Hepatocyte (in vitro differentiated cells): ENCODE results near the gene PITPNC1. TPM values are rescaled to one million over a fixed set of nuclear protein-coding genes. Genes with fewer than 3 reads are reported as not detected.

Experiments
- DNase-seq: peaks from one replicate; pipeline ENCODE4 v3.0.0-alpha.2; 2016; ENCODE audit warnings: low spot score
- H2AFZ ChIP-seq: fragments of 200-600 bp; sonication (generic); 2 replicates; pipeline ENCODE4 v1.6.0; 2016; ENCODE audit warnings: antibody characterized with exemption, mild to moderate bottlenecking
- H3K27ac ChIP-seq: fragments of 200-600 bp; sonication (generic); 2 replicates; pipeline ENCODE4 v1.5.1; 2016; ENCODE audit warnings: mild to moderate bottlenecking
- H3K27me3 ChIP-seq: fragments of 200-600 bp; sonication (generic); 2 replicates; pipeline ENCODE4 v1.6.1; 2016
- H3K36me3 ChIP-seq: fragments of 200-600 bp; sonication (generic); replicated peaks from 2 replicates; pipeline ENCODE4 v1.5.1; 2016; ENCODE audit warnings: low read depth; ENCODE audit not compliant: insufficient read depth
- H3K4me1 ChIP-seq: fragments of 200-600 bp; sonication (generic); 2 replicates; pipeline ENCODE4 v1.5.1; 2016; ENCODE audit warnings: mild to moderate bottlenecking, moderate library complexity; ENCODE audit not compliant: insufficient read depth
- H3K4me2 ChIP-seq: fragments of 200-600 bp; sonication (generic); 2 replicates; pipeline ENCODE4 v1.6.0; 2016
- H3K4me3 ChIP-seq: fragments of 200-600 bp; sonication (generic); 2 replicates; pipeline ENCODE4 v1.5.1; 2016; ENCODE audit warnings: mild to moderate bottlenecking
- H3K79me2 ChIP-seq: fragments of 200-600 bp; sonication (generic); 2 replicates; pipeline ENCODE4 v1.6.0; 2017; ENCODE audit warnings: mild to moderate bottlenecking
- H3K9me2 ChIP-seq: fragments of 200-600 bp; sonication (generic); replicated peaks from 2 replicates; pipeline ENCODE4 v1.6.0; 2017; ENCODE audit warnings: mild to moderate bottlenecking; ENCODE audit not compliant: insufficient read depth
- H3K9me3 ChIP-seq: fragments of 200-600 bp; sonication (generic); 2 replicates; pipeline ENCODE4 v1.5.1; 2016; ENCODE audit warnings: low read depth, mild to moderate bottlenecking
- H4K20me1 ChIP-seq: fragments of 200-600 bp; sonication (generic); 2 replicates; pipeline ENCODE4 v1.6.0; 2016; ENCODE audit warnings: mild to moderate bottlenecking; ENCODE audit not compliant: insufficient read depth, poor library complexity, severe bottlenecking
- CTCF ChIP-seq: fragments of 200-600 bp; sonication (generic); IDR thresholded peaks from 2 replicates; pipeline ENCODE4 v1.5.1; 2016; ENCODE audit warnings: antibody characterized with exemption, mild to moderate bottlenecking; ENCODE audit not compliant: poor library complexity
- EZH2 ChIP-seq: fragments of 200-600 bp; sonication (generic); IDR thresholded peaks from 2 replicates; pipeline ENCODE4 v1.6.1; 2016; ENCODE audit warnings: antibody characterized with exemption, mild to moderate bottlenecking, borderline replicate concordance
- EZH2phosphoT487 ChIP-seq: fragments of 200-600 bp; sonication (generic); IDR thresholded peaks from one replicate; pipeline ENCODE4 v1.6.1; 2018; ENCODE audit warnings: antibody characterized with exemption, mild to moderate bottlenecking, low read depth, moderate library complexity; ENCODE audit not compliant: unreplicated experiment, severe bottlenecking
- WGBS: methylation state at CpG from one replicate; pipeline ENCODE4 v1.1.6; 2016; ENCODE audit warnings: low lambda C conversion rate; ENCODE audit errors: missing lambda C conversion rate; 5-methylcytosine and 5-hydroxymethylcytosine counted together
- polyA plus RNA-seq: library from polyadenylated mRNA; unstranded; fragments of >200 nt; fragmentation: Nextera tagmentation; extraction: Ambion mirVana; gene quantifications from 2 replicates; pipeline ENCODE4 v1.2.1, GENCODE V29; 2016
- total RNA-seq: library from RNA; depleted of rRNA; stranded (reverse); fragments of >200 nt; gene quantifications from 2 replicates; pipeline ENCODE4 v1.2.3, GENCODE V29; 2014

Gene PITPNC1
- total and polyA plus RNA-seq, 2 experiments from 2014 or later, result 4.6 to 8.1 TPM

- no peak for DNase-seq
- no peak for TF ChIP-seq CTCF
- no peak for TF ChIP-seq EZH2
- no peak for TF ChIP-seq EZH2phosphoT487
- H2AFZ ChIP-seq, result no peak overlapping the region
- H3K27ac ChIP-seq, result no peak overlapping the region
- H3K36me3 ChIP-seq, result no peaks in the 10 kb centered on the region
- no peaks in the 10 kb centered on the region for H3K27me3 ChIP-seq
- 88% methylated on average over 8 of the region's 8 CpGs for whole genome bisulfite sequencing
- no peaks in the 10 kb centered on the region for H3K9me3 ChIP-seq
- H3K4me2 ChIP-seq, result no peak overlapping the region
- no peaks in the 10 kb centered on the region for H3K9me2 ChIP-seq
- no peaks in the 10 kb centered on the region for H3K79me2 ChIP-seq
- no peaks in the 10 kb centered on the region for H4K20me1 ChIP-seq
- no peaks in the 10 kb centered on the region for H3K4me1 ChIP-seq
- H3K4me3 ChIP-seq, result no peak overlapping the region
Measured at GRCh38 chr17:67656494-67657203, 279.6 kb downstream of the PITPNC1 start.

GRCh38 chr17:67657596-67657995 is 280.5 kb downstream of the PITPNC1 start:
- TF ChIP-seq EZH2phosphoT487 (no peak), EZH2 (no peak), CTCF (no peak)
- H3K36me3 ChIP-seq, result no peaks in the 10 kb centered on the region
- H3K79me2 ChIP-seq, result no peaks in the 10 kb centered on the region
- H3K4me1 ChIP-seq, result no peaks in the 10 kb centered on the region
- H3K9me2 ChIP-seq, result no peaks in the 10 kb centered on the region
- H3K4me3 ChIP-seq, result no peak overlapping the region
- no peaks in the 10 kb centered on the region for H3K9me3 ChIP-seq
- no peaks in the 10 kb centered on the region for H4K20me1 ChIP-seq
- H2AFZ ChIP-seq, result no peak overlapping the region
- no peaks in the 10 kb centered on the region for H3K27me3 ChIP-seq
- DNase-seq, result no peak
- WGBS, result 92% methylated on average over 4 of the region's 4 CpGs
- H3K4me2 ChIP-seq, result no peak overlapping the region
- no peak overlapping the region for H3K27ac ChIP-seq

DNA sequence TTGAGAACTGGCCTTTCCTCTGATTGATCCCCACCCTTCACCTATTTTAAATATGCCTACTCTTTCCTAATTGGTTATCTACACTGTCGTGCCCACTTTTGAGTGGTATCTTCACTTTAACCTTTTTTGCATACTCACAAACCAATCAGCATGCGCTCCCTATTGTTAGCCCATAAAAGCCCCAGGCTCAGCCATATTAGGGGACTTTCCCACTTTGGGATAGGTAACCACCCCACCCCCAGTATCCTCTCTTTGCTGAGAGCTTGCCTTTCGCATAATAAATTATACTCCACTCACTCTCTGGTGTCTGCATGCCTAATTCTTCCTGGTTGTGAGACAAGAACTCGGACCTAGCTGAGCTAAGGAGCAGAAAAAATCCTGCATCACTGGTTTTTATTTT is 281.2 kb downstream of the PITPNC1 start:
- no peak for DNase-seq
- no peaks in the 10 kb centered on the region for H3K36me3 ChIP-seq
- no peaks in the 10 kb centered on the region for H4K20me1 ChIP-seq
- no peak overlapping the region for H3K4me2 ChIP-seq
- no peaks in the 10 kb centered on the region for H3K79me2 ChIP-seq
- H3K4me3 ChIP-seq, result no peak overlapping the region
- no peaks in the 10 kb centered on the region for H3K9me2 ChIP-seq
- no peaks in the 10 kb centered on the region for H3K4me1 ChIP-seq
- 88% methylated on average over 4 of the region's 4 CpGs for WGBS
- TF ChIP-seq EZH2 (no peak), CTCF (no peak), EZH2phosphoT487 (no peak)
- H3K9me3 ChIP-seq, result no peaks in the 10 kb centered on the region
- H3K27me3 ChIP-seq, result no peaks in the 10 kb centered on the region
- no peak overlapping the region for H2AFZ ChIP-seq
- no peak overlapping the region for H3K27ac ChIP-seq

GRCh38 chr17:67659028-67659427 is 281.9 kb downstream of the PITPNC1 start:
- H3K36me3 ChIP-seq, result no peaks in the 10 kb centered on the region
- TF ChIP-seq EZH2phosphoT487 (no peak), EZH2 (no peak), CTCF (no peak)
- 79% methylated on average over 1 of the region's 1 CpG for WGBS

More at GRCh38 chr17:67659028-67659427, 281.9 kb downstream of the PITPNC1 start:
- no peaks in the 10 kb centered on the region for H3K9me3 ChIP-seq
- no peaks in the 10 kb centered on the region for H3K9me2 ChIP-seq
- H4K20me1 ChIP-seq, result no peaks in the 10 kb centered on the region
- no peak for DNase-seq
- H3K79me2 ChIP-seq, result no peaks in the 10 kb centered on the region
- H3K4me2 ChIP-seq, result no peak overlapping the region
- no peak overlapping the region for H3K4me3 ChIP-seq
- no peak overlapping the region for H3K27ac ChIP-seq
- H2AFZ ChIP-seq, result no peak overlapping the region
- no peaks in the 10 kb centered on the region for H3K4me1 ChIP-seq
- H3K27me3 ChIP-seq, result no peaks in the 10 kb centered on the region
